Ishikawa (cell line): ENCODE data around the gene FANCE.

Source experiments
- CEBPB ChIP-seq: IDR thresholded peaks from 2 replicates; pipeline ENCODE4 v1.6.1; 2012
- EGR1 ChIP-seq: IDR thresholded peaks from 2 replicates; pipeline ENCODE4 v1.6.1; 2012
- EP300 ChIP-seq: IDR thresholded peaks from 2 replicates; pipeline ENCODE4 v1.6.1; 2012; ENCODE audit warnings: borderline replicate concordance
- MAX ChIP-seq: IDR thresholded peaks from 2 replicates; pipeline ENCODE4 v1.6.1; 2012
- NFIC ChIP-seq: IDR thresholded peaks from 2 replicates; pipeline ENCODE4 v1.6.1; 2012
- RAD21 ChIP-seq: IDR thresholded peaks from 2 replicates; pipeline ENCODE4 v1.6.1; 2012; ENCODE audit warnings: low read depth
- REST ChIP-seq: IDR thresholded peaks from 2 replicates; pipeline ENCODE4 v1.6.1; 2012; ENCODE audit warnings: low read depth, mild to moderate bottlenecking
- TAF1 ChIP-seq: IDR thresholded peaks from 2 replicates; pipeline ENCODE4 v1.6.1; 2012; ENCODE audit warnings: low read depth, mild to moderate bottlenecking
- TCF12 ChIP-seq: IDR thresholded peaks from 2 replicates; pipeline ENCODE4 v1.6.1; 2012; ENCODE audit warnings: low read depth
- USF1 ChIP-seq: IDR thresholded peaks from 2 replicates; pipeline ENCODE4 v1.6.1; 2012
- YY1 ChIP-seq: IDR thresholded peaks from 2 replicates; pipeline ENCODE4 v1.6.1; 2012; ENCODE audit warnings: low read depth
- ZBTB7A ChIP-seq: IDR thresholded peaks from 2 replicates; pipeline ENCODE4 v1.6.1; 2012; ENCODE audit warnings: low read depth

- TF ChIP-seq NFIC: no peak
- TF ChIP-seq MAX: no peak
- TF ChIP-seq EP300: no peak
- no peak for TF ChIP-seq YY1
- no peak for TF ChIP-seq TAF1
- TF ChIP-seq CEBPB: no peak
- no peak for TF ChIP-seq REST
- no peak for TF ChIP-seq RAD21
- TF ChIP-seq TCF12: no peak
- no peak for TF ChIP-seq EGR1
- TF ChIP-seq USF1: no peak
- TF ChIP-seq ZBTB7A: no peak
These were observed 15.9 kb upstream of the FANCE start for GRCh38 chr6:35436071-35436857.
